T-helper 1 cell treated with Interleukin-12 subunit alpha and Interleukin-12 subunit beta and Interleukin-4 antibody, amounts not matched to agents 30 ng/mL and 1 ng/mL, for 36 hours (primary cell): ENCODE results near the gene ZMIZ2. TPM values are rescaled to one million over a fixed set of nuclear protein-coding genes. Genes with fewer than 3 reads are reported as not detected.
"Not testable (repeated sequence)": the region's sequence is repeated elsewhere in the genome, so short reads cannot be mapped to it uniquely, and the experiment has no call there.

Source experiments
- intact Hi-C: fragments of 100-400 bp; cut with micrococcal nuclease; formaldehyde crosslinking; loops from one replicate; pipeline ENCODE4 v1.15.1; 2024
- total RNA-seq: library from RNA; stranded (reverse); gene quantifications from 2 replicates; pipeline ENCODE4 v1.2.3, GENCODE V29; 2022

The ZMIZ2 gene
- total RNA-seq, 1 donor from 2014 or later: 230 TPM

- intact Hi-C loops: no loop called here
These were observed 21.3 kb upstream of the ZMIZ2 start for GRCh38 chr7:44727158-44727936.

- intact Hi-C loops: no loop called here
These were observed 20.7 kb upstream of the ZMIZ2 start for GRCh38 chr7:44727937-44728262.

GRCh38 chr7:44729949-44730590 is 18.6 kb upstream of the ZMIZ2 start:
- intact Hi-C loops: no loop called here

GRCh38 chr7:44732971-44733370 is 15.7 kb upstream of the ZMIZ2 start:
- intact Hi-C loops: not testable (repeated sequence)

- intact Hi-C loops: no loop called here
These were observed 14.8 kb upstream of the ZMIZ2 start for GRCh38 chr7:44733708-44734481.

GRCh38 chr7:44735403-44736165 is 13.1 kb upstream of the ZMIZ2 start:
- intact Hi-C loops: loop anchor here (1.0 kb wide), 2 partner anchors 13 to 97 kb away; partner anchors contain the start of gene ZMIZ2

- intact Hi-C loops: no loop called here
These were observed 11.8 kb upstream of the ZMIZ2 start for GRCh38 chr7:44736896-44737295.

- intact Hi-C loops: no loop called here
These were observed 10.5 kb upstream of the ZMIZ2 start for GRCh38 chr7:44738051-44738723.

- intact Hi-C loops: no loop called here
These were observed 9.6 kb upstream of the ZMIZ2 start for GRCh38 chr7:44738876-44739665.

- intact Hi-C loops: no loop called here
These were observed 8.6 kb upstream of the ZMIZ2 start for GRCh38 chr7:44740055-44740454.

- intact Hi-C loops: no loop called here
These were observed 4.9 kb upstream of the ZMIZ2 start for GRCh38 chr7:44743750-44744149.

GRCh38 chr7:44748948-44749731 is 493 bp downstream of the ZMIZ2 start:
- intact Hi-C loops: loop anchor here (1.0 to 5.0 kb wide), 6 partner anchors 14 to 667 kb away; partner anchors contain the start of genes H2AZ2, NUDCD3, POLM and TMED4

GRCh38 chr7:44749992-44750391 is 1.3 kb downstream of the ZMIZ2 start:
- intact Hi-C loops: loop anchor here (2.0 to 5.0 kb wide), 3 partner anchors 259 to 668 kb away; partner anchors contain the start of genes NUDCD3 and POLM

GRCh38 chr7:44750424-44750823 is 1.8 kb downstream of the ZMIZ2 start:
- intact Hi-C loops: loop anchor here (2.0 kb wide), 1 partner anchor 362 kb away; no protein-coding TSS in a partner anchor

GRCh38 chr7:44750921-44751571 is 2.4 kb downstream of the ZMIZ2 start:
- intact Hi-C loops: loop anchor here (1.0 to 2.0 kb wide), 9 partner anchors 19 to 362 kb away; partner anchors contain the start of genes OGDH, PPIA and PURB

- intact Hi-C loops: no loop called here
These were observed 4.2 kb downstream of the ZMIZ2 start for GRCh38 chr7:44752822-44753221.

- intact Hi-C loops: no loop called here
These were observed 6.4 kb downstream of the ZMIZ2 start for GRCh38 chr7:44754802-44755697.
